MCF 10A (cell line): Measurements from ENCODE around the gene SACM1L. TPM values are rescaled to one million over a fixed set of nuclear protein-coding genes. Genes with fewer than 3 reads are reported as not detected.
A peak's percentile ranks its signal among the peaks of the same experiment; 100 is the strongest.

Experiments
- BruUV-seq: library from RNA; stranded (reverse); fragments of 400-500 nt; replicated peaks from 2 replicates; lab custom pipeline; 2021; lab: Mats Ljungman, UMichigan
- CTCF ChIA-PET: fragments of 300-600 bp; sonication (Branson Sonifier 250); formaldehyde crosslinking; extraction: SDS; loops from one replicate; lab custom pipeline; 2021; ENCODE audit warnings: antibody characterized with exemption, inconsistent platforms; lab: Yijun Ruan, JAX
- POLR2A ChIA-PET: fragments of 300-600, 350-650 bp; sonication (Branson Sonifier 250); formaldehyde crosslinking; extraction: SDS; loops from one replicate; lab custom pipeline; 2020; ENCODE audit warnings: antibody characterized with exemption, inconsistent platforms; lab: Yijun Ruan, JAX
- DNase-seq: peaks from one replicate; pipeline ENCODE4 v3.0.0-alpha.2; 2018; ENCODE audit not compliant: unreplicated experiment
- H3K27ac Mint-ChIP-seq: one replicate; pipeline ENCODE4 v1.8.0; 2022; ENCODE audit warnings: mild to moderate bottlenecking, low read depth, mixed read lengths; ENCODE audit not compliant: unreplicated experiment
- H3K27me3 Mint-ChIP-seq: one replicate; pipeline ENCODE4 v1.8.0; 2022; ENCODE audit warnings: mixed read lengths; ENCODE audit not compliant: insufficient read depth, unreplicated experiment
- H3K36me3 Mint-ChIP-seq: one replicate; pipeline ENCODE4 v1.8.0; 2022; ENCODE audit warnings: mild to moderate bottlenecking, moderate library complexity, mixed read lengths; ENCODE audit not compliant: insufficient read depth, unreplicated experiment
- H3K4me1 Mint-ChIP-seq: one replicate; pipeline ENCODE4 v1.8.0; 2022; ENCODE audit warnings: mixed read lengths; ENCODE audit not compliant: insufficient read depth, unreplicated experiment
- H3K4me3 Mint-ChIP-seq: one replicate; pipeline ENCODE4 v1.8.0; 2022; ENCODE audit warnings: mild to moderate bottlenecking, moderate library complexity, mixed read lengths; ENCODE audit not compliant: unreplicated experiment
- H3K9me3 Mint-ChIP-seq: one replicate; pipeline ENCODE4 v1.8.0; 2022; ENCODE audit warnings: mixed read lengths; ENCODE audit not compliant: unreplicated experiment
- CTCF ChIP-seq: fragments of 200-600 bp; IDR thresholded peaks from one replicate; pipeline ENCODE4 v1.8.0; 2022; ENCODE audit warnings: antibody characterized with exemption, mild to moderate bottlenecking; ENCODE audit not compliant: unreplicated experiment
- intact Hi-C: fragments of 100-400 bp; cut with micrococcal nuclease; formaldehyde crosslinking; loops from 2 replicates; pipeline ENCODE4 v1.14.1; 2022
- total RNA-seq: library from RNA; stranded (reverse); gene quantifications from 2 replicates; pipeline ENCODE4 v1.2.3, GENCODE V29; 2022

SACM1L gene
- total RNA-seq, 1 experiment from 2014 or later: 39.3 TPM

GRCh38 chr3:45716790-45717336 is 27.7 kb downstream of the SACM1L start:
- intact Hi-C loops: no loop called here
- Mint-ChIP-seq H3K36me3 (peaks cover 46% of the 10 kb centered on the region), H3K4me1 (no peaks in the 10 kb centered on the region), H3K4me3 (no peak overlapping the region), H3K9me3 (no peaks in the 10 kb centered on the region), H3K27me3 (no peaks in the 10 kb centered on the region), H3K27ac (no peak overlapping the region)
- DNase-seq: no peak
- TF ChIP-seq CTCF: no peak
- BruUV-seq: no TSS peak
- ChIA-PET POLR2A (interaction anchor here (1.2 to 2.6 kb wide), 2 partner anchors 11 to 17 kb away, joined by 3 to 8 read pairs; no protein-coding TSS in a partner anchor), CTCF (no interaction called here)

- no TSS peak for BruUV-seq
- ChIA-PET POLR2A (interaction anchor here (0.6 to 1.5 kb wide), 5 partner anchors 11 to 708 kb away, joined by 3 to 6 read pairs (median 4); no protein-coding TSS in a partner anchor), CTCF (interaction anchor here (1.1 kb wide), 1 partner anchor 18 kb away, joined by 4 read pairs; no protein-coding TSS in a partner anchor)
- H3K4me1 Mint-ChIP-seq: no peaks in the 10 kb centered on the region
- intact Hi-C loops: no loop called here
- H3K27ac Mint-ChIP-seq: no peak overlapping the region
- no peak for DNase-seq
- H3K36me3 Mint-ChIP-seq: peaks cover 54% of the 10 kb centered on the region
- no peak overlapping the region for H3K4me3 Mint-ChIP-seq
- no peaks in the 10 kb centered on the region for H3K9me3 Mint-ChIP-seq
- no peak for TF ChIP-seq CTCF
- no peaks in the 10 kb centered on the region for H3K27me3 Mint-ChIP-seq
These were observed 30.7 kb downstream of the SACM1L start for GRCh38 chr3:45719655-45720487.

- H3K4me1 Mint-ChIP-seq: peaks cover 5% of the 10 kb centered on the region
- no peaks in the 10 kb centered on the region for H3K27me3 Mint-ChIP-seq
- BruUV-seq: no TSS peak
- no peak for DNase-seq
- intact Hi-C loops: no loop called here
- H3K36me3 Mint-ChIP-seq: peaks cover 62% of the 10 kb centered on the region
- H3K27ac Mint-ChIP-seq: no peak overlapping the region
- H3K4me3 Mint-ChIP-seq: no peak overlapping the region
- ChIA-PET CTCF (interaction anchor here (1.2 kb wide), 1 partner anchor 26 kb away, joined by 3 read pairs; no protein-coding TSS in a partner anchor), POLR2A (interaction anchor here (0.7 kb wide), 1 partner anchor 9 kb away, joined by 4 read pairs; no protein-coding TSS in a partner anchor)
- TF ChIP-seq CTCF: no peak
- no peaks in the 10 kb centered on the region for H3K9me3 Mint-ChIP-seq
These were observed 35.7 kb downstream of the SACM1L start for GRCh38 chr3:45724911-45725310.

- CTCF ChIA-PET: interaction anchor here (0.6 kb wide), 1 partner anchor 686 kb away, joined by 4 read pairs; no protein-coding TSS in a partner anchor
- H3K27me3 Mint-ChIP-seq: no peaks in the 10 kb centered on the region
- peaks cover 78% of the 10 kb centered on the region for H3K36me3 Mint-ChIP-seq
- no peak overlapping the region for H3K4me3 Mint-ChIP-seq
- intact Hi-C loops: no loop called here
- peaks cover 7% of the 10 kb centered on the region for H3K4me1 Mint-ChIP-seq
- no peak for TF ChIP-seq CTCF
- BruUV-seq: no TSS peak
- DNase-seq: no peak
- H3K9me3 Mint-ChIP-seq: no peaks in the 10 kb centered on the region
- H3K27ac Mint-ChIP-seq: peak overlapping the region; percentile 60
- POLR2A ChIA-PET: interaction anchor here (0.7 to 0.9 kb wide), 3 partner anchors 19 to 979 kb away, joined by 3 read pairs; no protein-coding TSS in a partner anchor
These were observed 40.4 kb downstream of the SACM1L start for GRCh38 chr3:45729614-45730013.
